NB4 (cell line): Measurements from ENCODE around the gene NOL6.

Source experiments
- CTCF ChIP-seq: IDR thresholded peaks from one replicate; pipeline ENCODE4 v1.5.1; 2012; ENCODE audit warnings: low read depth, low read length
- MAX ChIP-seq: IDR thresholded peaks from 2 replicates; pipeline ENCODE4 v1.6.1; 2011; ENCODE audit warnings: low read depth, low read length

- no peak for TF ChIP-seq CTCF
- TF ChIP-seq MAX = no peak
Measured at GRCh38 chr9:33475357-33475756, 1.6 kb upstream of the NOL6 start.
